RWPE2 (cell line): Measurements from ENCODE around the gene SLC26A3.

Experiments used
- ATAC-seq: fragments of 200-7000 bp; cut with Tn5 transposase; 3 replicates; pipeline ENCODE4 v1.9.1; 2021; ENCODE audit warnings: low read depth
- DNase-seq: peaks from one replicate; pipeline ENCODE4 v3.0.0-alpha.2; 2020; ENCODE audit warnings: low spot score
- H3K27ac ChIP-seq: fragments of 450-650 bp; 2 replicates; pipeline ENCODE4 v1.5.1; 2017; ENCODE audit warnings: mild to moderate bottlenecking; ENCODE audit not compliant: poor library complexity, severe bottlenecking
- H3K27me3 ChIP-seq: fragments of 250-450 bp; sonication (Bioruptor Pico); 2 replicates; pipeline ENCODE4 v1.5.1; 2021; ENCODE audit warnings: mild to moderate bottlenecking, moderate library complexity; ENCODE audit not compliant: insufficient read depth, poor library complexity, severe bottlenecking
- H3K36me3 ChIP-seq: fragments of 250-450 bp; sonication (Bioruptor Pico); 2 replicates; pipeline ENCODE4 v1.5.1; 2020; ENCODE audit warnings: low read depth, mild to moderate bottlenecking, moderate library complexity
- H3K4me1 ChIP-seq: fragments of 250-450 bp; sonication (Bioruptor Pico); 2 replicates; pipeline ENCODE4 v1.5.1; 2021; ENCODE audit warnings: mild to moderate bottlenecking, moderate library complexity; ENCODE audit not compliant: insufficient read depth, poor library complexity, severe bottlenecking
- H3K4me3 ChIP-seq: fragments of 250-450 bp; sonication (Bioruptor Pico); 2 replicates; pipeline ENCODE4 v1.5.1; 2021; ENCODE audit warnings: mild to moderate bottlenecking, moderate library complexity; ENCODE audit not compliant: severe bottlenecking
- H3K9me3 ChIP-seq: fragments of 250-450 bp; sonication (Bioruptor Pico); 2 replicates; pipeline ENCODE4 v1.5.1; 2021; ENCODE audit warnings: mild to moderate bottlenecking, moderate library complexity; ENCODE audit not compliant: severe bottlenecking
- CTCF ChIP-seq: fragments of 450-650 bp; IDR thresholded peaks from one replicate; pipeline ENCODE4 v1.5.1; 2017; ENCODE audit warnings: mild to moderate bottlenecking, moderate library complexity; ENCODE audit not compliant: poor library complexity, severe bottlenecking

SLC26A3 gene

GRCh38 chr7:107809179-107809578 is 6.2 kb upstream of the SLC26A3 start:
- ATAC-seq (no peak), DNase-seq (no peak)
- H3K36me3 ChIP-seq: no peaks in the 10 kb centered on the region
- no peak overlapping the region for H3K4me3 ChIP-seq
- no peaks in the 10 kb centered on the region for H3K27me3 ChIP-seq
- H3K4me1 ChIP-seq: no peaks in the 10 kb centered on the region
- no peak for TF ChIP-seq CTCF
- H3K9me3 ChIP-seq: peaks cover 4% of the 10 kb centered on the region
- no peak overlapping the region for H3K27ac ChIP-seq

- Histone ChIP-seq H3K4me1 (no peaks in the 10 kb centered on the region), H3K9me3 (no peaks in the 10 kb centered on the region), H3K27me3 (peaks cover 4% of the 10 kb centered on the region), H3K27ac (no peak overlapping the region), H3K36me3 (no peaks in the 10 kb centered on the region), H3K4me3 (no peak overlapping the region)
- no peak for TF ChIP-seq CTCF
- ATAC-seq (no peak), DNase-seq (no peak)
Observed at GRCh38 chr7:107799647-107800264, 3.3 kb downstream of the SLC26A3 start.

GRCh38 chr7:107792364-107792763 is 10.7 kb downstream of the SLC26A3 start:
- DNase-seq (no peak), ATAC-seq (no peak)
- Histone ChIP-seq H3K27me3 (peaks cover 9% of the 10 kb centered on the region), H3K4me3 (no peak overlapping the region), H3K4me1 (no peaks in the 10 kb centered on the region), H3K36me3 (no peaks in the 10 kb centered on the region), H3K27ac (no peak overlapping the region), H3K9me3 (no peaks in the 10 kb centered on the region)
- TF ChIP-seq CTCF: no peak

- Histone ChIP-seq H3K4me3 (no peak overlapping the region), H3K9me3 (no peaks in the 10 kb centered on the region), H3K27ac (no peak overlapping the region), H3K36me3 (no peaks in the 10 kb centered on the region), H3K27me3 (peaks cover 10% of the 10 kb centered on the region), H3K4me1 (no peaks in the 10 kb centered on the region)
- no peak for TF ChIP-seq CTCF
- DNase-seq (no peak), ATAC-seq (no peak)
Observed at GRCh38 chr7:107789647-107790046, 13.4 kb downstream of the SLC26A3 start.

GRCh38 chr7:107788662-107789061 is 14.4 kb downstream of the SLC26A3 start:
- ATAC-seq: no peak

More at GRCh38 chr7:107788662-107789061, 14.4 kb downstream of the SLC26A3 start:
- Histone ChIP-seq H3K4me3 (no peak overlapping the region), H3K27ac (no peak overlapping the region), H3K4me1 (no peaks in the 10 kb centered on the region), H3K27me3 (peaks cover 6% of the 10 kb centered on the region), H3K9me3 (no peaks in the 10 kb centered on the region), H3K36me3 (no peaks in the 10 kb centered on the region)
- no peak for TF ChIP-seq CTCF
- no peak for DNase-seq
